HEK293T (cell line): ENCODE measurements around the gene MPRIP.

Experiments
- BHLHE40 ChIP-seq: fragments of 450-650 bp; IDR thresholded peaks from 2 replicates; pipeline ENCODE4 v1.6.1; 2016; ENCODE audit warnings: mild to moderate bottlenecking, moderate library complexity, borderline replicate concordance
- FOXM1 ChIP-seq: fragments of 450-650 bp; IDR thresholded peaks from 2 replicates; pipeline ENCODE4 v1.6.1; 2017; ENCODE audit warnings: mild to moderate bottlenecking, borderline replicate concordance

DNA sequence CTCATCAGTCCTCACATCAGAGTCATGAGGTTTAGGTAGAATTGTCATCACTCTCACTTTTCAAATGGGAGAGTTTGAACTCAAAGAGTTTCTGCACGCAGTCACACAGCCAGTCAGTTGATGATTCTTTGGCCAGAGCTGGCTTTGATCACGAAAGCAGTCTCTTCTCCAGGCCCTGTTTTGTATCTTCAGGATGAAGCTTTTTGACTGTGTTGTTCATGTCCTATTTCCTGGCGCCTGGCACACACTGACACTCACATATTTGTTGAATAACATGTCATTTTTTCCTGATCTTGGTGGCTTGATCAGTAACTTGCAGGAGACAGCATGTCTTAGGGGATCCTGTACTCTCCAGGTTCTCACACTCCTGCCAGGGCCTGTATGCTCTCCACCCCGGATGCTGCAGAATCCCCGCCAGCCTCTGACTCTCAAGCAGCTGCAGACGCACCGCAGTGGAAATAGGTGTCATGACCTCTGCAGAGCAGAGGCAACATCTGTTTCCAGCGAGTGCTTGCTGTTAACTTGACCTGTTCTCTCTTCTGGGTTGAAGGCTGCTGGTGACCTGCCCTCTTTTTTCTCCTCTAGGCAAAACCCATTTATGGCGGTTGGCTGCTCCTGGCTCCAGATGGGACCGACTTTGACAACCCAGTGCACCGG is 33.0 kb downstream of the MPRIP start:
- TF ChIP-seq BHLHE40: no peak
- TF ChIP-seq FOXM1: no peak
